Measurements from ENCODE around the gene ZC3H12C.

The ZC3H12C gene

DNA sequence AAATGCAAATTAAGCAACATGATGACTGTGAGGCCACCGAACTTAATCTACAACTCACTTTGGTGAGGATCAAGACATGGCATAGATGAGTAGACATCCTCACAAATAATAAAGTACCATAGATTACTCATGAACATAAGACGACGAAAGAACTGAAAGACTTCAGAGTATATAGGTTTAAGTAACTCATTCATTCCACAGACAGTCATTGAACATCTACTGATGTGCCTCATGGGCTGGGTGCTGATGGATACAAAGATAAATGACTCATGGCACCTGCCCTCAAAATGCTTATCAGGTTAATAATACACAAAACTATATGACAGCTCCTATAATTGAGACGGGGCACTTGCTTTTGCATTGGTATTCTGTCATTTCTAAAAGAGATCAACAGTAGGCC, 63.3 kb downstream of the ZC3H12C start:
- DNase-seq, result no peak

DNA sequence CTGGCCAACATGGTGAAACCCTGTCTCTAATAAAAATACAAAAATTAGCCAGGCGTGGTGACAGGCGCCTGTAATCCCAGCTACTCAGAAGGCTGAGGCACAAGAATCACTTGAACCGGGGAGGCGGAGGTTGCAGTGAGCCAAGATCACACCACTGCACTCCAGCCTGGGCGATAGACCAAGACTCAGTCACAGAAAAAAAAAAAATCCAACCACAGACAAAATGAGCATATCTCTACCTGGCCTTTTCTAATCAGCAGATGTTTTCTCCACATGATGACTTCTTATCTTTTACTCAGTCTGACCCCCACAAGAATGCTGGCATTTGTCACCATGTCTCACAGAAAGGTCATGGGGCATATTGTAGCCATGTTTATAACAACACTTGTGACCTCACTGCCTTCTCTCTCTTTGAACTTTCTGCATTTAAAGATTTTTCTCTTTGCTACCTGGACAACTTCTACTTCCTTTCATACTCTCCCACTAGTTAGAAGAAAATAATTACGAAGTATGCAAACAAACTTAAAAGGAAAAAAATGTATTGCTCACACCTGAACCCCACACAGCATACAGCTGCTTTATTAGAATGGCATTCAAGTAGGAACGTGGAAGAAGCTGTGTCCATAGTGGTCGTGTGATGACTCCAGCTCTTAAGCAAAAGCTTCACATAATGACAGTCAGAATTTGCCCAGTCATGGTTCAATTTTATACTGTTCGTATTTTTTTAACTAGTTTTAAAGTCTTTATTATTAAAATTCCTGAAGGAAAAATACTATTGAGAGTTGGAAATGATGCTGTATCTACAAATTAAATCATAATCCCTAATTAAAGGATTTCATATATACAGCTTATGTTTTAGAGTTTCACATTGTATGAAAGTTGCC, 65.4 kb downstream of the ZC3H12C start:
- no peak for DNase-seq

DNA sequence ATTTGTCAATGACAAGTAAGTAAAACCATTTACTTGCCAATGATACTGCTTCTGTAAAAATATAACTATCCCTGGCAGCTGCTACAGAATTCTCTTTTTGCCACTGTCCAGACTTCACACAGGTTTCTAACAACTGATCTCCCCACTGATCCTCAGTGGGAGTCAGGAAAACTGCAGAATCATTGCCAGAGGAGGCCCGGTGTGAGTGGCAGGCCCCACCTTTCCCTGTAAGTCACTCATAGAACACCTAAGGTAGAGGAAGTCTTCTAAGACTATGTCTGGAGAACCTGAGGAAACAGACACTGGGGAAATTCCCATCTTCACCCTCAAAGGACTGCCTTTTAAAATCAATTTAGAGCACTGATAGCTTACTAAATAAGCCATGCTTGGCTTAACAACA, 66.3 kb downstream of the ZC3H12C start:
- DNase-seq, result no peak

DNA sequence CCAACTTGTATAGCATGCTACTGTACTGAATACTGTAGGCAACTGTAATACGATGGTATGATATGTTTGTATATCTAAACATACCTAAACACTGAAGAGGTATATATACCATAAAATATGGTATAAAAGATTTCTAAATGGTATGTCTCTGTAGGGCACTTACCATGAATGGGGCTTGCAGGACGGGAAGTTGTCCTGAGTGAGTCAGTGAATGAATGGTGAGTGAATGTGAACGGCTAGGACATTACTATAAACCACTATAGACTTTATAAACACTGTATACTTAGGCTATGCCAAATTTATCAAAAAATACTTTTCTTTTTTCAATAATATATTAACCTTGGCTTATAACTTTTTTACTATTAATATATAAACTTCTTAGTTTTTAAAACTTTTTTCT, 66.8 kb downstream of the ZC3H12C start:
- no peak for DNase-seq

DNA sequence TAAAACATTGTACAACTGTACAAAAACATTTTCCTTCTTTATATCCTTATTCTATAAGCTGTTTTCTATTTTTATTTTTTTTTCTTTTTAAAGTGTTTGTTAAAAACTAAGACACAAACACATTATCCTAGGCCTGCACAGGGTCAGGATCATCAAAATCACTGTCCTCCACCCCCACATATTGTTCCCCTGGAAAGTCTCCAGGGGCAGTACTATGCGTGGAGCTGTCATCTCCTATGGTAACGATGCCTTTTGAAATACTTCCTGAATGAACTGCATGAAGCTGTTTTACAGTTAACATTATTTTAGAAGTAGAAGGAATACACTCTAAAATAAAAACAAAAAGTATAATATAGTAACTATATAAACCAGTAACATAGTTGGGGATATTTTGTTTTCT, 67.2 kb downstream of the ZC3H12C start:
- no peak for DNase-seq

DNA sequence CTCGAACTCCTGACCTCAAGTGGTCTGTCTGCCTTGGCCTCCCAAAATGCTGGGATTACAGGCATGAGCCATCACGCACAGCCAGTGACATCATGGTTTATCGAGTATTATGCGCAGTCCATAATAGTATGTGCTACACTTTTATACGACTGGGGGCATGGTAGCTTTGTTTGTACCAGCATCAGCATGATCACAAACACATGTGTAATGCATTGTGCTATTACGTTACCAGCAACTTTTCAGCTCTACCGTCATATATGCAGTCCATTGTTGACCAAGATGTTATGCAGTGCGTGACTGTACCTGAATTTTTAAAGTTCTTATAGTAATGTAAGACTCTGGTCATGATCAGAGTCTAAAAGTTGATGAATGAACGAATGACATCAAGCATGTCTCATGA, 67.9 kb downstream of the ZC3H12C start:
- DNase-seq, result no peak

DNA sequence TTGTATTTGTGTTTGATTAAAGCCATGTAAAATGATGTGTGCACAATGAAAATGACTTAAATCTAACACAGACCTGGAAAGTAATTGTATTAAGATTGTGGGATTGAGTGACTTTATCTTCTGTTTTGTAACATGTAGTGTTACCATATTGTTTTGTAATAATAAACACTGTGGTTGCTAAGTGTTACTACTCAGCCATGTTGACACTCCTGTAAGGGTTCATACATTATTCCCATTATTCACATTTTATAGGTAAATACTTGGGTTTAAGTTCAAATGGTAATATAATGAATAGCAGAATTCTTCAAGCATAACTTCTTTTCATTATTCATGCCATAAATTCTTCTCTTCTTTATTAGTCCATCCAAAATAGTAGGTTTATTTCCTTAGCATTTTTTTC, 69.0 kb downstream of the ZC3H12C start:
- DNase-seq, result no peak

DNA sequence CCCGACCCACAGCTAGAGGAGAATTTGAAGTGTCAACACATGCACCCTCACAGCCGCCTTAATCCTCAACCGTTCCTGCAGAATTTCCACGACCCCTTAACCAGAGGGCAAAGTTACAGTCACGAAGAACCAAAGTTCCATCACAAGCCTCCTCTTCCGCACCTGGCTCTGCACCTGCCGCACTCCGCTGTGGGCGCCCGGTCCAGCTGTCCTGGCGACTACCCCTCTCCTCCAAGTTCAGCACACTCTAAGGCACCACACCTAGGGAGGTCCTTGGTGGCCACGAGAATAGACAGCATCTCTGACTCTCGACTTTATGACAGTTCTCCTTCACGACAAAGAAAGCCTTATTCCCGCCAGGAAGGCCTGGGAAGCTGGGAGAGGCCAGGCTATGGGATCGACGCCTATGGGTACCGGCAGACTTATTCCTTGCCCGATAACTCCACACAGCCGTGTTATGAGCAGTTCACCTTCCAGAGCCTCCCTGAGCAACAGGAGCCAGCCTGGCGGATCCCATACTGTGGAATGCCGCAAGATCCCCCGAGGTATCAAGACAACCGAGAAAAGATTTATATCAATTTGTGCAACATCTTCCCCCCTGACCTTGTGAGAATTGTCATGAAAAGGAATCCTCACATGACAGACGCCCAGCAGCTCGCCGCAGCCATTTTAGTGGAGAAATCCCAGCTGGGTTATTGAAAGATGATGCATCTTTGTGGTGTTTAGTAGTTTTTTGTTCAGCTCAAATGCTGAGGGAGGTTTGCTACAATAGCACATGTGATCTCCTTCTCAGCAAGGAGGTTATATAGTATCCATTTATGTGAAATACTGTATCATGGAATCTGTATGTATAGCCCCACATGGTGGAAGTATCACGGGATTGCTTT, 72.1 kb downstream of the ZC3H12C start:
- no peak for DNase-seq

DNA sequence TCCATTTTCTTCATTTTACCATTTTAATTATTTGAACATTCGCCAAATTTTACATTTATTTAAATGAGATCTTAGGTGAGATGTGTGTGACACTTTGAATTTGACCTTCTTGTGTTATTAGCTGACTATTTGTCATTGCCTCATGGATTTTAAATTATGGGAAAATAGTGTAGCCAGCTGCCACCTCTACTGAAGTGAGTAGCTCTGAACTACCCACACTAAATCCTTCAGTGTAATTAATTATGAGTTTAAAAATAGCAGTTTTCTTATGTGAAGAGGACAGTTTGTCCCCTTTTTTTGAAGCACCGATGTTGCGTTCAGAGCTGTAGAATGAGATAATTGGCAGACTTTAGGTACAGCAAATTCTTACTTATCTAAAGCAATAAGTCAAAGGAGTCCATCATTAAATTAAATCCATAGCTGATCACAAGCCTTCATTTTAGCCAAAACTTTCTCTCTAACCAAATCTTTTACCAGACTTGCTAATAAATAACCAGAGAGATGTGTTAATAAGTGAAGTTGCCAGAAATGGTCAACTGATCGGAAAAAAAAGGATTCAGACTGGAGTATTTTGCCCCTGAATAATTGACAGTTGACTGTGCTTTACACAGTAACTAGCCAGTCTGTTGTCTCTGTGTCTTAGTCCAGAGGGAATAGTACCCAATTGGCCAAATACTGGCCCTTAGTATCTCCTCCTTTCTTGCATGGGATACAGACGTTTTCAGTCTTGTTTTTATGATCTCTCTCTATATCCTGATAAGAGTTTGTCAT, 75.0 kb downstream of the ZC3H12C start:
- no peak for DNase-seq

DNA sequence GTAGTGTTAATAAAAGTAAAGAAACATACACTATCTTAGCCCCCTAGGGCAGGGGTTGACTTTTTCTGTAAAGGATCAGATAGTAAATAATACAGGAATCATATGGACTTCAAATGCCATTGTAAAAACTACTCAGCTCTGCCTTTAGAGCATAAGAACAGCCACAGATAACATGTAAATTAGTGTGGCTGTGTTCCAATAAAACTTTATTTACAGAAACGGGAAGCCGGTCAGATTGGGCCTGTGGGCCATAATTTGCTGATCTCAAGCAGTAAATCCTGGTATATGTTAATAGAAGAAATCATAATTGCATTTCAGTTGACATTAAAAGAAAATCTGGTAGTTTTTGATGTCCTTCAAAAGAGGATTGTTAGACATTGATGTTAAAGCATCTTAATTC, 76.5 kb downstream of the ZC3H12C start:
- no peak for DNase-seq

DNA sequence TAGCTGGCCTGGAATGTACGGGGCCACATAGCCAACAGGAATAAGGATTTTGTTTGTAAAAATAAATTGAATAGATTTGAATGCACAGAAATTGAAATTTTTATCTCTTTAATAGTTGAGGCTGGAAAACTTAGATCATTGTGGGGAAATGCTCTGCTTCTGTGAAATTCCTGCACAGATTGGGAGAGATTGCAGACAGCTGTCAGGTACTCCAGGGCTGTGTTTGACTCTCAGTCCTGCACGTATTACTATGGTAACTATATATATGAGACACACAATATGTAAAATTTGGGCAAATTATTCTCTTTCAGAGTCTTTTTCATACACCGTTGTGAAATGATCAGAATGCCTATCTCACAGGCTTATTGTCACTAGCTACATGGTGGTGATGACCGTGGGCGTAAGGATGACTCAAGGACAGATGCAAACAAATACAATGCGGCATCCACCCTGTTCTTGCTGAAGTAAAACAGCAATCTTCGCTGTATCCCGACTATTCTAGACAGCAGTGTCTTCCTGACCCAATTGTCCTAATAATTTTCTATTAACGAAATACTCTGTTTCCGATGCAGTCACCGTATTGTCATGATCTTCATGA, 79.4 kb downstream of the ZC3H12C start:
- no peak for DNase-seq

DNA sequence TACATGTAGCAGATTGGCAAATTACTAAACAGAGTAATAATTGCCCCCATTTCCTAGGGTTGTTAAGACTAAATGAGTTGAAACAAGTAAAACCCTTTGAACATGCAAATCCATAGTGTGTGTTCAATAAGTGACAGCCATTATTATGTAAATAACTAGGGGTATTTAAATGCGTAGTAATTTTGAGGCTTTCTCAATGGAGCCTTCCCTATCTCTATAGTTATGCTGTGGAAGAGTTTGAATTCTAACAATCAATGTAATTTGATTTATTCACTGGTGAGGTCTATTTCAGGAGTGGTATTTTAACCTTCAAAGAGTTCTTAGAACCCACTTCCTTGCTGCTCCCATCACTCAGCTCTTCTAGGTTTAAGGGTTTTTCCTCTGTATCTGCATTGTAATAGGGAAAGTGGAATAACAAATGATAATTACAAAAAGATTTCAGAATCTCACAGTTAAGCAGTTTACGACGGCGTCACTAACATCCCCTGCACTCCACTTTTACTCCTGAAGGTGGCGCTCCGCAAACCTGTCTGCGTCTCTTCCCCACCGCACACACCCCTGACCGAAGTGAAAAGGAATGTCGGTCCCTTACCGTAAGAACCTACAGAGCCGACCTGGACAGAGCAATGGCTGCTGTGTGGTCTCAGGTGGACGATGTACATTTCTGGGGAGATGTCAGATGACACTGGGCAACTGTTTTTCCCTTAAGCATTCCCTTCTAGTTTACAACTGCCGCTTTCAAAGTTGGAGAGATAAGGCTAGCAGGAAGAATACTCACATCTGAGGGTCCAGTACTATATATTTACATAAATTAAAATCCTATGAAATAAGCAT, 80.8 kb downstream of the ZC3H12C start:
- no peak for DNase-seq

DNA sequence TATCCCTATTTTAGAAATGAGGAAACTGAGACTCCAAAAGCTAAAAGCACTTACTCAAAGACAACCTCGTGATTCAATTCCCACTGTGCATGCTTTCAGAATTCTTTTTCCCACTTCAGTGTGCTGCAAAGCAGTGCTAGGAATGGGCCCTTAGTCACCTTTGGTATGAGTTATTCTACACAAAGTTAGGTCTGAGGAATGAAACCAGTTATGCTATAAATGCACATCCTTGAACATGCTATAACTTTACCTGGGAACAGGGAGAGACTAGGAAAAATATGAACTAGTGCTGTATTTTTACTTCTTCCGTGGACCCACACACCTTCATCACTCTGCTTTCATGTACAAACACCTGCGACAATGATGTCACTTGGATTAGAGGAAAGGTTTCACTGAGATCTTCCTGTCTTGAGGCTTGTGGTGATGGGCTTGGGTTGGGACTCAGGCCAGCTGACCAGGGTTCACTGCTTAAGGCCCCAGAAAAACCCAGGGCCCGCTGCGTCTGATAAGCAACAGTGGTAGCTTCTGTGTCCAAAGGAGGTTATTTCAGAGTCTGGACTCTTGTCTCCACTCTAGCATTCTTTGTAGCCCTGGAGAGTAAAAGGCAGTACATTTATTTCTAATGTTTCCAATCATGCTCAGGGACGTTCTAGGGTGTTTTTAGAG, 81.6 kb downstream of the ZC3H12C start:
- DNase-seq, result no peak

DNA sequence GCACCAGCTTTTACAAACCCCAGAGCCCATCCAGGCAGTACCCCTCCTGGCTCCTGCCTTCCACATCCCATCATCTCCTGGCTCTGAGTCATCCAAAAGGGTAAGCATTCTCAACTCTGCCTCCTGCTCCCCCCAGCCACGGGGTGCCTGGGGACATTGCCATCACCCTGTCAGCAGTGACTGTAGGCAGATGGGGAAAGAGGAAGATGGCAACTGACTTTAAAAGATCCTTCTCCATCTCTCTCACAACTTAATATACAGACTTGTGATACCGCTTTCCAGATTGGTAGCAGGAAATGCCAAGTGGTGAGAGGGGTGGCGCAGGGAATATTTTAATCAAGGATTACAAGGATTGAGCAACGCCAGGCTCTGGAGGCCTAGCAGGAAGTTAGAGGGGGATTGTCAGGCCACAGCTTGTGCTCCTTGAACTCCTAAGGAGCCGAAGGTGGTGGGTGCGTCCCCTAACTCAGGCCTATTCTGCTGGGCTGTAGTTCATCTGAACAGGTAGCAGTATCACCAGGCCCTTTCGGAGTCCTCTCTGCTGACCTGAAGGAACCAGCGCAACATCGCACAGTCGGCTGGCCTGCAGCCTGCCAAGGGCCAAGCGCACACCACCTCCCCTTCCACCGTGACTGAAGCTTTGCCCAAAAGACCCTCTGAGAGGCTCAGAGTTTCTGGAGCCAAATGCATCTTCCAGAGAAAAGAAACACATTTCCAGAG, 83.3 kb downstream of the ZC3H12C start:
- no peak for DNase-seq

DNA sequence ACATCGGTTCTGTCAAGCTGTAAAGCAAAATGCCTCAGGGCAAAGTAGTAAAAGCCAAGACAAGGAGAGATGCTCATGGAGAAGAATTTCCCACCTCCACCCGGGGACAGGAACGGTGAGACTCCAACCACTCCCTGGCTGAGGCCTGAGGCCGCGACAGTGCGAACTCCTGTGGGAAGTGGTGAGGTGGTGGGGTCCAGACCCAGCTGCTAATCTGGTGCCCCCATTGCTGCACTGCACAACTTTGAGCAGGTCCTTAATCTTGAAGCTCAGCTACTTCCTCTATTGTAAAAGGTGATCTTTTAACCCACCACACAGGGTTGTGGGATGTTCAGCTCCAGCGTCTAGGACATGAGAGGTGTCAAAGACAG, 83.9 kb downstream of the ZC3H12C start:
- no peak for DNase-seq

DNA sequence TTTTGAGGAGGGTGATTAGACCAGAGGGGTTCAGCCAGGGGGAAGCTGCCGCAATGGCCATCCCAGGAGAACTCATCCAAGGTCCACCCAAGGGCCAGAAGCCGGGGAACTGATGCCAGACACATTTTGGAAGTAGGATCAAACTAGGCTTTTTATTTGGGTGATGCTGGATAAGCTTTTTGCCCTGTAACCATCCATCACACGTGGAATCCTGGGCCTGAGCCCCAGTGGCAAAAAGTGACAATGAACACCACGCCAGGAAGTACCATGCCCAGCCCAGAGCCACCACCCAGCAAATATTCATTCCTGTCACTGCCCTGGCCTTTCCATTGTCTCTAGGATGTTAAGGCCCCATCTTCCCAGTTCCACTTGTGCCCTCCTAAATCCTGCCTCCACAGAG, 85.9 kb downstream of the ZC3H12C start:
- no peak for DNase-seq

DNA sequence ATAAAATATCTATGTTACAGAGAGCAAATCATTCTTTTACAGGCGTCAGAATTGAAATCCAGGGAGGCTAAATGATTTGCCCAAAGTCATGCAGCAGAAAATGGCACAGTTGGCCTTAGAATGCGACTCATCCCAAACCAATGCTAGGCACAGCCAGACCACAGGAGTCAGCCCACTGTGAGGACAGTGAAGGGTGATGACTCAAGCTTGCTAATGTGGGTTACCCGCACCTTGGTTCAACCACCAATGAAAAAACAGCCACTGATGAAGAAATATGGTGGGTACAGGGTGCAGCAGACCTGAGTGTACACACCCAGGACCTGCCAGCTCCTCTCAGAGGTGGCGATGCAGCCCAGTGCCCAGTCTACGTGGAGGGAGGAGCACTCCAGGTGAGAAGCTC, 89.7 kb downstream of the ZC3H12C start:
- no peak for DNase-seq

DNA sequence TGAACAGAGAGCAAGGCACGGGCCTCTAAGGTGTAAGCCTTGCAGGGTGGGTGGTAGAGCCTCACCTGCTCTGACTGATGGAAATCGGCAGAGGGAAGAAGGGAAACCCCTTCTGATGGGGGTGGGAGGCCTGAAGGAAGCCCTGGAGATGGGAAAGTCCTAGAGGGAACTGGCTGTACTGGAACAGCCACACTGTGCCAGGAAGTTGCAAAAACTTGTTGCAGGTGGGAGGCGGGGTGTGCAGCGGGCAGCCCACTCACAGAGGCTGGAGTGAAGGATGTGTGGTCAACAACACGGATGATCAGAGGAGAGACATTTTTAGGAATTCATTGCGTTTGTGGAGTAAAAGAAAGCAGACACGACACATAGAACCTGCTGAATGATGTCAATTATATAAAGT, 91.3 kb downstream of the ZC3H12C start:
- no peak for DNase-seq

DNA sequence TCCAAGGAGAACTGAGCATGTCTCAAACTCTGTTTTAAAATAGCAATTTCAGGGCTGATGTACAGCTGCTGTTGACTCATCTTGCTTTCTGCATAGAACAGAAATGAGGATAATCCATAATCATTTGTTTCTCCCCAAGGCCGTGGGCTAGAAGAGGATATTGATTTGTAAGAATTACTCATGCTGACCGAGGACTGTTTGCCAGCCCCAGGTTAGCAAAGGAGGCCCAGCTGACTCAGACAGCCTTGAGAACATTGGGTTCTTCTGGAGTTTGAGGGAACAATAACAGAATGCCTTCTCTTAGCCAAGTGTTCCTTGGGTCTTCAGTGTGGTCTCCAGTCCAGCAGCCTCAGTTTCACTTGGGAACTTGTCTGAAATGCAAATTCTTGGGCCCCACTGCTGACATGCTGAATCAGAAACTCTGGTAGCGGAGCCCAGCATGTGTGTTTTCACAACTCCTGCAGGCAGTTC, 92.0 kb downstream of the ZC3H12C start:
- DNase-seq, result no peak

DNA sequence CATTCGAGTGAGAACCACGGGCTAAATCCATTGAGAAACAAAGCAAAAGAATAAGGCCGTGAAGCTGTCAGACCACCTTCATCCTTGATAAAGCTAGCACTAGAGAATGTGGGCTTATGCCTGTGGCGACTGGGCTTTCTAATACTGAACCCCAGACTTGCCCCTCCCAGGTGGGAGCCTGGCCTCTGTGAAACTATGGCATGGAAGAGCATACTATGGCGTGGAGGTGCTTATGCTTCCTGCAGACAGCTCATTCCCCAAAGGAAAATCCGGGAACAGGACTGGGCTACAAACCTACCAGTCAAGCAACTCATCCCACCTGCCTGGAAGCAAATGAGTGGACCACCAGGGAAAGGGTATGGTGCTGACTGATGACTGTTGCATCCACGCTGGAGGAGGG, 92.4 kb downstream of the ZC3H12C start:
- DNase-seq, result no peak

DNA sequence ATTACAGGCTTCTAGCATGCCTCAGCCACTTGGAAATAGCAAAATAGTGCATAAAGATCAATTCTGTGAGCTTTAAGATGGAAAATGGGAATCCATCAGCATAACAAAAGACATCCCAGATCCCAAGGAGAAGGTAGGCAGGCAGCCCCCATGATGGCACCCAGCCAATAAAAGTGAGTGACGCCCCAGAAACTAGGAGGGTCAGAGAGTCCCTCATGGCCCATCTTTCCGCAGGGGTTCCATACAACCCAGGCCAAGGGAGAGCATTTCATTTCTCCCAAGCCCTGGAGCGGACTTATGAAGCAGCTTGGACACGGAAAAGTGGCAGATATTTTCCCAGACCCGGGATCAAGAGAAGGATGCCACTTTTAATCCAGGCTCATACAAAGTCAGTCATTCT, 93.3 kb downstream of the ZC3H12C start:
- no peak for DNase-seq
